MM.1S (cell line): ENCODE measurements around the gene SPATA6L.

Experiments used
- EZH2phosphoT487 ChIP-seq: fragments of 300-600 bp; sonication (generic); IDR thresholded peaks from 2 replicates; pipeline ENCODE4 v1.6.1; 2018; ENCODE audit warnings: antibody characterized with exemption, low read length
- TF ChIP-seq, protein P1 (sequence below): fragments of 300-600 bp; sonication (generic); IDR thresholded peaks from 2 replicates; pipeline ENCODE4 v1.5.1; 2016; ENCODE audit warnings: antibody characterized with exemption, low read length, mixed read lengths

DNA sequence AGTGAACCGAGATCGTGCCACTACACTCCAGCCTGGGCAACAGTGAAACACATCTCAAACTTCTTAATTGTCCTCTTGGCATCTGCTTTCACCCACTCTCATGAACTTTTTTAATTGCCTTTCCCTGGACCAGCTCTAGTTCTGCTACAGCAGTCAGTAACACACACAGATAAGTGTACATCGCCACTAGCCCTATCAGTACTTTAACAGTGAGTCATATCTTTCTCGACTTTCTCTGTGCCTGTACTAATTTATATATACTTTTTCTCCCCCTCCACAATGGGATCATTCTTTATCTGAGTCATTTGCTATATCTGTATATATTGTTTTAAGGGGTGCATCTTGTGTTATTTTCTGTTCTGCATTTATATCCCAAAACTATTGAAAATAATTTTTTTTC lies 19.8 kb upstream of the SPATA6L start:
- TF ChIP-seq, protein P1, sequence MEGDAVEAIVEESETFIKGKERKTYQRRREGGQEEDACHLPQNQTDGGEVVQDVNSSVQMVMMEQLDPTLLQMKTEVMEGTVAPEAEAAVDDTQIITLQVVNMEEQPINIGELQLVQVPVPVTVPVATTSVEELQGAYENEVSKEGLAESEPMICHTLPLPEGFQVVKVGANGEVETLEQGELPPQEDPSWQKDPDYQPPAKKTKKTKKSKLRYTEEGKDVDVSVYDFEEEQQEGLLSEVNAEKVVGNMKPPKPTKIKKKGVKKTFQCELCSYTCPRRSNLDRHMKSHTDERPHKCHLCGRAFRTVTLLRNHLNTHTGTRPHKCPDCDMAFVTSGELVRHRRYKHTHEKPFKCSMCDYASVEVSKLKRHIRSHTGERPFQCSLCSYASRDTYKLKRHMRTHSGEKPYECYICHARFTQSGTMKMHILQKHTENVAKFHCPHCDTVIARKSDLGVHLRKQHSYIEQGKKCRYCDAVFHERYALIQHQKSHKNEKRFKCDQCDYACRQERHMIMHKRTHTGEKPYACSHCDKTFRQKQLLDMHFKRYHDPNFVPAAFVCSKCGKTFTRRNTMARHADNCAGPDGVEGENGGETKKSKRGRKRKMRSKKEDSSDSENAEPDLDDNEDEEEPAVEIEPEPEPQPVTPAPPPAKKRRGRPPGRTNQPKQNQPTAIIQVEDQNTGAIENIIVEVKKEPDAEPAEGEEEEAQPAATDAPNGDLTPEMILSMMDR, result no peak
- TF ChIP-seq EZH2phosphoT487, result no peak
